NB4 (cell line): Measurements from ENCODE around the gene SMIM17.
"Not testable (repeated sequence)": the region's sequence is repeated elsewhere in the genome, so short reads cannot be mapped to it uniquely, and the experiment has no call there.

ENCODE experiments used
- DNase-seq: peaks from one replicate; pipeline ENCODE4 v3.0.0; 2010; ENCODE audit warnings: low read depth
- H3K4me3 ChIP-seq: one replicate; pipeline ENCODE4 v1.5.1; 2011; ENCODE audit warnings: mild to moderate bottlenecking, low read depth, low read length, moderate library complexity
- CTCF ChIP-seq: IDR thresholded peaks from one replicate; pipeline ENCODE4 v1.5.1; 2012; ENCODE audit warnings: low read depth, low read length
- MYC ChIP-seq: IDR thresholded peaks from 2 replicates; pipeline ENCODE4 v1.6.1; 2011; ENCODE audit warnings: low read depth, low read length
- POLR2A ChIP-seq: IDR thresholded peaks from 2 replicates; pipeline ENCODE4 v1.6.1; 2011; ENCODE audit warnings: mild to moderate bottlenecking; ENCODE audit not compliant: insufficient read length; ENCODE audit errors: extremely low read depth
- TF ChIP-seq, protein P1 (sequence below): IDR thresholded peaks from 2 replicates; pipeline ENCODE4 v1.6.1; 2011; ENCODE audit warnings: low read depth, low read length

Gene SMIM17

DNA sequence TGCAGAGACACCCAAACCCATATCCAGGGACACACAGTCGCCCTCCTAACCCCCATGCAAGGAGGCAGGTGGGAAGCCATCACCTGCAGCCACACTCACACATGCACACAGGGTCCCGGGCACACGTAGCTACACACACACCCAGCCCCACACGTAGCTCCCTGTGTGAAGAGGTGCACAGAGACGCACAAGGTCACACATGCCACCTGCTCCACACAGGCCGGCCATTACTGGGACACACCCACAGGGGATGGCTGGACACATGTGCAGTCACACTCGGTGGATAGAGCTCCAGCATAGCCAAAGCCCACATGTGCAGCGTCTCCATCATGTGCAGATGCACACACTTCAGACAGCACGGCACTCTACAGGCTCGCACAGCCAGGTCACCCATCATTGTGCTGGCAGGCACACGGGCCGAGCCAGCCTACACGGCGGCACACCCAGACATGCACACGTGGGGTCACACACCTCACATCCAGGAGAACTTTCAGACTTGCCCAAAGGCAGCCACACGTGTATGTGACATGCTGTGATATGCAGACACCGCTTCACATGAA lies 27.5 kb downstream of the SMIM17 start:
- H3K4me3 ChIP-seq = no peak overlapping the region
- no peak for DNase-seq
- TF ChIP-seq CTCF = no peak
- TF ChIP-seq, protein P1, sequence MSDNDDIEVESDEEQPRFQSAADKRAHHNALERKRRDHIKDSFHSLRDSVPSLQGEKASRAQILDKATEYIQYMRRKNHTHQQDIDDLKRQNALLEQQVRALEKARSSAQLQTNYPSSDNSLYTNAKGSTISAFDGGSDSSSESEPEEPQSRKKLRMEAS = no peak
- TF ChIP-seq MYC = no peak
- TF ChIP-seq POLR2A = no peak

GRCh38 chr19:56670961-56671612 lies 28.1 kb downstream of the SMIM17 start:
- H3K4me3 ChIP-seq = no peak overlapping the region
- DNase-seq = no peak
- TF ChIP-seq MYC (no peak), POLR2A (no peak), CTCF (no peak)
- TF ChIP-seq, protein P1 = no peak

DNA sequence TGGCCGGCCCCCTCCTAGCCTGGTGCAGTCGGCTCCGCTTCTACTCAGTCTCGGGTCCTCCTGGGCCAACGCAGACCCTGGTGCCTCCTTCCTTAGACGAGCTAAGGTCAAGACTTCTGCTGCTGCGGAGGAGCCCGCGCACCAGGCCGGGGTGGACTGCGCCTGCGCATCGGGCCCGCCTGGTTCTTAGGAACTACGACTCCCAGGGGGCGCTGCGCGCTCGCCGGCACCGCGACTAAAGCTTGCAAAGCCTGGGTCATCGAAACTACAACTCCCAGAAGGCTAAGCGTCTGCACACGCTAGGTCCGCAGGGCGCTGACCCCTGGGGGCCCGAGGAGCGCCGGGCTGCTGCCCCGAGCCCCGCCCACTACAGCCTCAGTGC lies 28.6 kb downstream of the SMIM17 start, which contains the start of gene ZNF835:
Gene ZNF835 (minus strand): TSS at position 145 of the 382 bp plus-strand sequence. CDS start 6,559 bp downstream, outside the sequence.
- TF ChIP-seq, protein P1 = no peak
- TF ChIP-seq MYC = no peak
- no peak for TF ChIP-seq CTCF
- TF ChIP-seq POLR2A = no peak
- no peak for DNase-seq
- H3K4me3 ChIP-seq = no peak within 1 kb of the TSS

- DNase-seq, H3K4me3 ChIP-seq: not testable (repeated sequence)
These were observed 29.7 kb downstream of the SMIM17 start for GRCh38 chr19:56672610-56673009.

GRCh38 chr19:56678205-56678604 lies 35.2 kb downstream of the SMIM17 start:
- TF ChIP-seq POLR2A (no peak), MYC (no peak), CTCF (no peak)
- TF ChIP-seq, protein P1 = no peak
- no peak overlapping the region for H3K4me3 ChIP-seq
- no peak for DNase-seq

DNA sequence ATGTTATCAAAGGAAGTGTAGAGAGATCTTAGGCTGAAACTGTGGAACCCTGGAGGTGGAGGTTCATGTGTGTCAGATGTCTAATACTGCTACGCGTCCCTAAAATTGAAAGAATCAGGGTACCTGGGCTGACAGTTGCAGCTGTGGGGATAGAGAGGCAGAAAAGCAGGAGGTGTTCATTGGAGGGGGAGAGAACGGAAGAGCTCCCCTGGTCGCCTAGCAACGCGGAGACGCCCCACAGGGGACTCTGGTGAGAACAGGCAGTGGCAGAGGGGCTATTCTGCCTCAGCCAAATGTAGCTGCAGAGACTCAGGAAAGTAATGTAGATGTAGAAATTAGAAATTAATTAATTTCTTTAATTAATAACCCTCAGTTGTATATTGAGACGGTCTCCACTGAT lies 38.7 kb downstream of the SMIM17 start:
- no peak overlapping the region for H3K4me3 ChIP-seq
- TF ChIP-seq CTCF (no peak), POLR2A (no peak), MYC (no peak)
- TF ChIP-seq, protein P1 = no peak
- no peak for DNase-seq
